Gastrocnemius medialis (tissue), 4 donors: ENCODE results near the gene ATP11A.

ENCODE experiments used
- CTCF ChIP-seq, 5 experiments: fragments of 450-650 bp in 3 of 5; fragments of 200-600 bp in 2 of 5; sonication (generic) in 2 of 5; IDR thresholded peaks in 4 of 5; conservative IDR thresholded peaks in 1 of 5; 1 replicate in 4 of 5; 2 replicates in 1 of 5; pipeline ENCODE4 v1.5.1; 2016 to 2019; ENCODE audit warnings: antibody characterized with exemption in 5 of 5, mild to moderate bottlenecking in 3 of 5, moderate library complexity in 3 of 5
- POLR2A ChIP-seq, 2 donors: fragments of 450-650 bp; IDR thresholded peaks; one replicate each; pipeline ENCODE4 v1.6.1; 2017; ENCODE audit warnings: antibody characterized with exemption in 2 of 2, mild to moderate bottlenecking in 2 of 2, moderate library complexity in 2 of 2

DNA sequence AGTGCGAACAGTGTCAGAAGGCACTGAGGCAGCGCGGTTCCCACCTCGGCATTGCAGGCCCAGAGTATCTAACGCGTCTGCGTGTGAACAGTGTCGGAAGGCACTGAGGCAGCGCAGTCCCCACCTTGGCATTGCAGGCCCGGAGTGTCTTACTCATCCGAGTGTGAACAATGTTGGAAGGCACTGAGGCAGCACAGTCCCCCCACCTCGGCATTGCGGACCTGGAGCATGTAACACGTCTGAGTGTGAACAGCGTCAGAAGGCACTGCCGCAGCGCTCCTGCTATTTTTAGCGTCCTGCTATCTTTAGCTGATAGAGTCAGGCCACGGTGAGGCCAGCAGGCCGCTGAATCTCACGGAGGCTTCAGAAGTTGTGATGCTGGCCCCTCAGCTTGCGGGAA lies 39.6 kb downstream of the ATP11A start:
- TF ChIP-seq CTCF (IDR thresholded peaks at IDR 0.05 in 4 of 5, conservative IDR thresholded peaks at IDR 0.05 in 1 of 5) (no peak), POLR2A (IDR thresholded peaks at IDR 0.05) (peak; percentile 51 to 55)
